Epithelial cell of prostate (primary cell): Measurements from ENCODE around the gene FMNL2.
"Not testable (repeated sequence)": the region's sequence is repeated elsewhere in the genome, so short reads cannot be mapped to it uniquely, and the experiment has no call there.

Experiments used
- DNase-seq: peaks from one replicate; pipeline ENCODE4 v3.0.0-alpha.2; 2011; ENCODE audit warnings: low read depth, low spot score
- H3K27ac ChIP-seq: fragments of 450-650 bp; 2 replicates; pipeline ENCODE4 v1.5.1; 2017; ENCODE audit warnings: mild to moderate bottlenecking

The FMNL2 gene

DNA sequence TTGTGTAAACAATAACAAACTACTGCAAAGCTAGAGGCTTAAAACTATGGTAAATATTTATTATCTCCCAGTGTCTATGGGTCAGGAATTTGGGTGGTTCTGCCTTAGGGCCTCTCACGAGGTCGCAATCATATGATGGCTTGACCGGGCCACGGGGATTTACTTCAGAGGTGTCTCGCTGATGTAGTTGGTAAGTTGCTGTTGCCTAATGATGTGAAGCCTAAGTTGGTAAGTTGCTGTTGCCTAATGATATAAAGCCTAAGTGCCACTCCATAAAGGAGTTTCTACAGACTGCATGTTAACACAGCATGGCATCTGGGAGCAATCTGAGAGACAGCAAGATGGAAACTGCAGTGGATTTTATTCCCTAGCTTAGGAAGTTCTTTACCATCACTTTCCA, 35.8 kb downstream of the FMNL2 start:
- no peak overlapping the region for H3K27ac ChIP-seq
- DNase-seq, result no peak

DNA sequence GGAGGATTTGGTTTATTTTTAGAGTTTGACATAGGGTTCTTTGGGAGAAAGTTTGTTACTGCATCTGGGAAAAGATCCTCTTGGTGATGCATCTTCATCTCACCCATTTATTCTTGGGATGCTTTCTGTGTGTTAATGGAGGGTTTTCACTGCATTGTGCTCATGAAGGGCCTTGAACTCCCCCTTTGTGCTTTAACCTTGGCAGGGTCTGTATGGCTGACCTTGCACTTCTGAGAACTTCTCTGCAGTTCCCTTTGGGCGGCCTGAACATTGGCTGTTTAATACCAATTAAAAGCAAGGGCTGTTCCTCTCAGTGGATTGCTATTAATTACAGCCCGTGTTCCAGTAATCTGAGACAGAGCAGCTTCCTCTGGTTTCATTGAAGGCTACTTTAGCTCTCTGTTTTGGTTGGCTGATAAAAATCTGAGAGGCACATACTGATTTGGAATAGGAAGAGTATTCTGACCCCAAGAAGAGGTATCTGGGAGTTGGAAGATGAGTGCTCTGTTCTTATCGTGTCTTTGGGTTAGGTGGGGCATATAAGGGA, 37.5 kb downstream of the FMNL2 start:
- H3K27ac ChIP-seq, result no peak overlapping the region
- DNase-seq, result no peak

DNA sequence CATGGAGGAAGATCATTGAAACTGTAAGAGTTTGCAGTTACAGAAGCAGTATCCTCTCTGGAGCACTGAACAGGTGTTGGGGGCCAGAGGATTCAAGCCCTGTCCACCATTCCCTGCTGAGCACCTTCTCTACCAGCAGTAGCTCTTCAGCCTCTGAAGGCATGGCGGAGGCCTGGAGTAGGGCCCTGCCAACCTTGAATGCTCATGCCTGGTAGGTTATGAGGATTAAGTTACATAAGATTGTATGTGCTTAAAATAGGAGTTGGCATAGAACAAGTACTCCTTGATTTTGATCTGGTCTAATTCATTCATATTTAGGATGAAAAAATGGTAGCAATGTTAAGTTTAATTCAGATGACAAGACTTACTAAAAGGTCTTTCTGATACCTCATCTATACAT, 40.2 kb downstream of the FMNL2 start:
- no peak for DNase-seq
- no peak overlapping the region for H3K27ac ChIP-seq

DNA sequence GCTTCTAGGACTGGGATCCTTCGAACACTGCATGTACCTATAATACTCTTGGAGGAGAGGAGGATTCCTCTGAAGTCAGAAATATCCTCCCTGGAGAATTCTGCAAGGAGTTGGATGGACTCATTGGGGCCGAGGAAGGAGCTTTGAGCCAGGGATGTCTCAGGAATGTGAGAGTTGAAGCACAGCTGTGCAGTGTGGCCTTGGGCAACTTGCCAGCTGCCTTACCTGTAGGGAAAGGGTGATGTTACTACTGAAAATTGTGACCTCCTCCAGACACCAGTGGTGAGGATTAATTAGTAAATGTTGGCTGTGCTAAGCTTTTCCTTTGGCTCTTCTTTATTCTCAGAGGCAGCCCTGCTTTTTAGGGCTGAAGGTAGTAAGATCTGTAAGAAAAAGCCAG, 41.4 kb downstream of the FMNL2 start:
- DNase-seq, result no peak
- no peak overlapping the region for H3K27ac ChIP-seq

DNA sequence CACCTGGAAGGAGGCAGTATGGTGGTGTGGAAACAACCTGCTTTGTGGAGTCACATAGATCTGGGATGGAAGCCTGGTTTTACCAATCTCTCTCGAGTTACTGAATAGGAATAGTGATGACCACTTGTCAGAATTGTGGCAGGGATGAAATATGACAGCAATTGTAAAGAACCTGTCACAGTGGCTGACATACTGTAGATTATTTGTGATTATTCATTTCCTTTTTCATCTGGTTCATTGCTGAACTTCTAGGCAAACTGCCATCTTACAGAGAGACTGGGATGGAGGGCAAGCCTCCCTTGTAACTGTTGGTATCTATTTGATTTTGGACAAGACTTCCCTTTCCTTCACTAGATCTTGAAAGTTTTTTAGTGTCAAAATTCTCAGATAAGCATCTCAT, 42.0 kb downstream of the FMNL2 start:
- DNase-seq, result no peak
- H3K27ac ChIP-seq, result no peak overlapping the region

DNA sequence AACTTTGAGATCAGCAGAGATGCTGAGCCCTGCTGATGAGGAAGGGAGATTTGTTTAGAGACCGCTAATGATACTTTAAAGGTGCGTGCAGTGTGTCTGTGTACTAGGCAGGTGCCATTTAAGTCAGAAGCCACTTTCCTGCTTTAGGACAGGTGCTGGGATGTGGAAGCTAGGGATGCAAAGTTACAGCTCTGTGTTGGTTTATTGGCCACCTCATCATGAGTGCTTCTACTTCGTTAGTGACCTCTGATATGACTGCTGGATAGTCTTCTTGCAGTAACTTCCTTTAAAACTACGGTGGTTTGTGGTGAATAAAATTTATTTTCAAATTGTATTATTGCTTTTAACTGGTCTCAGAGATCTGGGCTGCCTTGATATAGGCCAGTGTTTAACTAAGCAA, 44.1 kb downstream of the FMNL2 start:
- no peak overlapping the region for H3K27ac ChIP-seq
- no peak for DNase-seq

DNA sequence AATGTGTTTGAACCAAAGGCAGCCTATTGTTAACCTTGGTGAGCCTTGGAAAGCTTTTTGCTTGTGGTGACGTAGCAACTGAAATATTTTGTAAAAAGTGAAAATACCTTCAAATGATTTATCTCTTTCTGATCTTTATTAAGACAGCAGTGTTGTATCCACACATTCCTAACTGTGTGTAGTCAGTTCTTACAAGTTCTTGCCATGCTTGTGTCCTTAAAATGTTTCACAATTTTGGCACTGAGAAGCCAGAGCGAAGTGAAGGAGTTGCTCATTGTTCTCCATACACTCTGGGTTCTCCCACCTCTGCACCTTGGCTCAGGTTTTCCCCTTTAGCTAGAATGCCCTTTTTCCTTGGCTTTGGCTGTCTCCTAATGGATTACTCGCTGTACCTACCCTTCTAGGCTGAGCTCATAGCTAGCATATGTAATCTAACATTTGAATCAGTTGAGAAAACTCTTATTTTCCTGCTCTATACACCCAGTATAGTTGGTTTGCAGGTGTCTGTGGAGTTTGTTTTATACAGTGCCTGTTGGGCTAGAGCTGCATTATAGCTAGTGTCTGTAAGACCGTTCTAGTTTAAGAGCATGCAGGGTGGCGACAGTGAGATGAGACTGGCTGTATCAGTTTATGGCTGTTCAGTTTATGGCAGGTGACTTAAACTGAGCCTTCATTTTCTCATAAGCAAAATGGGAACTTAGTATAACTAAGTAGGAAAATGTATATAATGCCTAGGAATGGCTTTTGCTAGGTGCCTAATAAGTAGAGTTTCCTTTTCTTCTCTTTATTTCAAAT, 45.5 kb downstream of the FMNL2 start:
- DNase-seq, result no peak
- no peak overlapping the region for H3K27ac ChIP-seq

DNA sequence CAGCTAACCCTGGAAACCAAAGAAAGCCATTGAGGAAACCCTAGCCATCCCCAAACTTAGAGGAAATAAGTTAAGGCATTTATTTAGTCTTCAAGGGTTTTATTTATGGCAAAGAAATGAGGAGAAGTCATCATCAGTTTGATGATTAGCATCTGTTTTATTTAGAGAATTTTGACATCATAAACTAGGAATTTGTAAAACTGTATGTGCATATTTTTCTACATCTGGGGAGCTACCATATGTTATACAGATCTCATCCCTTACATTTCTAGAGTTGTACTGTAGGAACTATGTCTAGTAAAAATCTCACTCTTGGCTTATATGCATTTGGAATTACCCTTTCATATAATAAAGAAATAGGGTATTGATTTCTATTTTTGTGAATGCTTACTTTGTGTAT, 48.7 kb downstream of the FMNL2 start:
- no peak overlapping the region for H3K27ac ChIP-seq
- DNase-seq, result no peak

DNA sequence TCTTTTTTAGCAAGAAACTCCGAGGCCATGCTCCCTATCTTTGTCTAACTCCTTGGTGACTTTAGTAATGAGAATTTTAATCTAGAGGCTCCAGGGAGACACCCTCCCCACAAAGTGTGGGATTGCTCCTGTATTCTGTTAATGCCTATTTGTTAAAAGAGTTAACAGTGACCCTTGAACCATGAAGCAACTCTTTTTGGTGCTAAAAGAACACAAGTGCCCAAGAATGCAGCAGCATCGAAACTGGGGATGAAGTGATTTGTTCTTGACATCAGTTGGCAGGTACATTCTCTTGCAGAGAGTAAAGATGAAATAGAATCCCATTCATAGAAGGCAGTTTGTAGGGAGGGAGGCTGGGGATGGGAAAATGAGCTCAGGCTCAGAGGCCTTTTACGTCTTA, 50.0 kb downstream of the FMNL2 start:
- DNase-seq, result no peak
- H3K27ac ChIP-seq, result no peak overlapping the region

DNA sequence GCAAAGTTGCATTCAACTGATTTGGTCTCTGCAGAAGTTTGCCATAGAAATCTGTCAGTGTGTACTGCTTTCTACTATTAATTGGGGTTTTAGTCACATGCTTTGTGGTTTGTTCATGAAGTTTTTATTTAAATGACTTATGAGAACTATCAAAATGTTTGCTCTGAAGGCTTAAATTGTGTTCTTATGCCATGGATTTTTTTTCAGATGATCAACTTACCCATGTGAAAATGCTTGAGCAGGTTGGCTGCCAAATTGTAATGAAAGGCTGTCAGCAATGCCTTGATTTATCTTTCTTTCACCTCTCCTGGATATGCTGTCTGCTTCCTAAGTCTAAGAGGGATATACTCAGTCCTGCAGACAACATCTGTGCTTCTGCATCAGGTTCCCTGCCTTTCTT, 50.7 kb downstream of the FMNL2 start:
- H3K27ac ChIP-seq, result no peak overlapping the region
- DNase-seq, result no peak

DNA sequence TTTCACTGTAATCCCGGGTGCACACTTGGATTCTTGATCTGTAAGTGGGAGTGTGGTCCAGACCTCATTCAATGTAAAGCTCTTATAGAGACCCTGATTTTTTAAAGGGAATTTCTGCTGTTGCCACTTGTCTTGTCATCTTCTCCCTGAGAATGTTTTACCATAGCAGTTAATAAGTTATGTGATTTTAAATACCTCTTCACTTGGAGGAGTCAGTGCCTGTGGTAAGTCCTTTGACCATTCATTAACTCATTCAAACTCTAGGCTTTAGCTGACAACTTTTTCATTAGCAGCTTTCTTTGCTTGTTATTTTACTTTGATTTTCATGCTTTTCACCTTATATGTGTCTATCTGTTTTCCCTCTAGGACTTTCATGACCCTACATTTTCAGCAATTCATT, 51.3 kb downstream of the FMNL2 start:
- H3K27ac ChIP-seq, result no peak overlapping the region
- DNase-seq, result no peak

DNA sequence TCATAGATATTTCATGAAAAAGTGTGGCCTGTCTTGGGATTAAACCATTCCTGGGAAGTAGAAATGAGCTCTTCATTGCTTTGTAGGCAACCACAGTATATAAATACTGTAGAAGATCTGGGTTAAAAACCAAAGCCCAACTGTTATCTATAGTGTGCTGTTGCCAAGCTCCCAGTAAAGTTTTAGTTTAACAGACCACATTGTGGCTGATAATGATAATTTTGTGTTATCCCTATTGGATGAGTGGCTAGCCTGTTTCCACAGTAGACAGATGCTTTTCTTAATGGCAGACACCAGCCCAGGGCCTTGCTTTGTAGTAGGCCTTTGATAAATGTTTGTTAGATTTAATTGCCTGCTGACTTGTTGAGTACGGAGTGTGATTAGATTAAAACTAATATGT, 52.1 kb downstream of the FMNL2 start:
- no peak overlapping the region for H3K27ac ChIP-seq
- no peak for DNase-seq

DNA sequence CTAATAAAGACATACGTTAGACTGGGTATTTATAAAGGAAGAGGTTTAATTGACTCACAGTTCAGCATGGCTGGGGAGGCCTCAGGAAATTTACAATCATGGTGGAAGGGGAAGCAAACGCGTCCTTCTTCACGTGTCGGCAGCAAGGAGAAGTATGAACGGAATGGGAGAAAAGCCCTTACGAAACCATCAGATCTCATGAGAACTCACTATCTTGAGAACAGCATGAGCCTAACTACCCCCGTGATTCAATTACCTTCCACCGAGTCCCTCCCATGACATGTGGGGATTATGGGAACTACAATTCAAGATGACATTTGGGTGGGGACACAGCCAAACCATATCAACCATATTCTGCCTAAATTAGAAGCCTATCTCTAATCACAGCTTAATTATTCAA, 53.3 kb downstream of the FMNL2 start:
- DNase-seq, H3K27ac ChIP-seq: not testable (repeated sequence)

DNA sequence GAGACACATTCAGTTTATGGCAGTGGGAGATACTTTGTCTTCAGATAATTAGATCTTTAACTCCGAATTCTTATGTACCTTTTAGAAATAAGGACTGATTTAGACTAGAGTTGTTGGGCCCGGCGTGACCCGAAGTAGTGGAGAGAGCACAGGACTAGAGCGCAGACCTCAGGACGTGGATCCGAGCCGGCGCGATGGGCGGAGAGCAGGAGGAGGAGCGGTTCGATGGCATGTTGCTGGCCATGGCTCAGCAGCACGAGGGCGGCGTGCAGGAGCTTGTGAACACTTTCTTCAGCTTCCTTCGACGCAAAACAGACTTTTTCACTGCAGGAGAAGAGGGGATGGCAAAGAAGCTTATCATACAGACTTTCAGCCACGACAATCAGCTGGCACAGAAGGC, 54.5 kb downstream of the FMNL2 start:
- DNase-seq, result no peak
- no peak overlapping the region for H3K27ac ChIP-seq

DNA sequence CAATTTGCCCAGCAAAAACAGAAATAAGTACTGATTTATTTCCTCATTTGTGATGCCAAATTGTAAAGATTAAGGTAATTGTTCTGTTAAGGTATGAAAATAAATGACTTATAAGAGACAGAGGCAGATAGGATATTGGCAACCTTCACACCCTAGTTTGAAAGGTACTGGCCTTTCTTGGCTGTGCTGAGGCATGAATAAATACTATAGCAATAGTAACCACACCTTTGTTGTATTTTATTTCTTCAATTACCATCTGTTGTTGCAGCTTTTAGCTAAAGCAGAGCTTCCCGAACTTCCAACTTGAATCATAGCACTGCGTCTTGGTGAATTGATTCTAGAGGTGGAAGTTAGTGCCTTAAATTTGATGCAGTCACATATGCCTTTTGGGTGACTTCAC, 55.9 kb downstream of the FMNL2 start:
- H3K27ac ChIP-seq, result no peak overlapping the region
- DNase-seq, result no peak

DNA sequence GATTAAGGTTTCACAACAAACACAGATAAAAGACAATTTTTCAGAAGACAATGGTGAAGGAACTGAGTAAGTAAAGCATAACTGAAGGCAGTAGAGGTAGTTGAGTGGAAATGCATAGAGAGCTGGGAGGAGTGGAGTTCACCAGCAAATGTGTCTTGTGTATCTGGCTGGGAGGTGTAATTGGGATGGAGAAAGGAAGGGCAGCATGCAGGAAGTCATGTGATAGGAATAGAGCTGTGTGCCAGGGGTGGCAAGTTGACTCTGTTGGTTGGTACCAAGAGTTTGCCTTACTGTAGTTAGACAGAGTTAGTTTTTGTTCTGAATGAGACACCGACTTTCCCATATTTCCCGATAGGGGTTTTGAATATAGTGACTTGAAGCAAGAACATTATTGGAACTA, 56.3 kb downstream of the FMNL2 start:
- H3K27ac ChIP-seq, result no peak overlapping the region
- no peak for DNase-seq

DNA sequence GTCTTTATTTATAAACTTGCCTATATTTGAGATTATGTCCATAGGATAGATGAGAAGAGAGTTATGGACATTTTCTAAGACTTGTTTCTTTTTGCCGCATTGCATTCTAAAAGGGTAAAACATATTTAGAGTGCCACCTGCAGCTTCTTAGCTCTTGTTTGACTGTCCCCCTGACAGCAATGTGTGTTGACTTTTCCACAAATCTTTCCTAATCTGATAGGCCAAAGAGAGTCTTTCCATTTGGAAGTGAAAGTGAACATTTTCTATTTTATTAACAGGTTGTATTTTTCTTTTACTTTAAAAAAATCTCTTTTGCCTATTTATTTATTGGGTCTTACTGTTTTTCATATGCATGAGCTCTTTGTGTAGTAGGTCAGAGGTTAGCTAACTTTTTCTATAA, 58.4 kb downstream of the FMNL2 start:
- H3K27ac ChIP-seq, result no peak overlapping the region

DNA sequence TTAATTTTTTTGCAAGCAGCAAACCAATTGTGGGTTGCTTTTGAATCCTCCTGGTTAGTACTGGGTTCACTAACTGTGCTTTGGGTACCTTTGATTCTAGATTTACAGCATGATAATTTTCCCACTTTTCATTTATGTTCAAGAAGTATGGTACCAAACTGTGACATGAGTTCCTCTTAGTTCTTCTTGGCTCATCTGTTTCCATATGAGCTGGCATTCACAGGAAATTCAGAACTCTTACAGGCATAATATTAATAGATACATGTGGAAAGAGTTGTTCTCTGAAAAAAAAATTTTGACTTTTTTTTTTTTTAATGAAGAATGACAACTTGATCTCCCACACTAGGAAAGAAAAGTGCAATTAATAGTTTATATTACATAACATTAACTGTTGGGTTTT, 59.4 kb downstream of the FMNL2 start:
- DNase-seq, result no peak
- no peak overlapping the region for H3K27ac ChIP-seq

More for the DNA sequence above, 58.4 kb downstream of the FMNL2 start:
- DNase-seq, result no peak

DNA sequence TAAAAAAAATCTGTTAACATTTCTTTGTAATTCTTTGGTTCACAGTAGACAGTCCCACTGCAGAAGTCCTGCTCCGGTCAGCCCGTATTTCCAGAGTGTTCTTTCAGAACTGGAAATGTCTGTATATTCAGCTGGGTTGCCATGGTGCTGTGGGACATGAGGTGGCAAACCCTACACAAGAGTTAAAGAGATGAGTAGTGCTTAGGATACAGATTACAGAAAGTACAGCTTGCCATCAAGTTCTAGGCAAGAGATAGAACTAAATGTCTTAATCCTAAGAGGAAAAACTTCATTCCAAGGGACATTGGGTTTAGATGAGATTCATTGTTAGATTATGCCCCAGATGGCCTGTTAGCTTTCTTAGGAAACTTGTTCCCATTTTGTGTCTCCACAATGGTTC, 60.1 kb downstream of the FMNL2 start:
- DNase-seq, result no peak
- no peak overlapping the region for H3K27ac ChIP-seq

DNA sequence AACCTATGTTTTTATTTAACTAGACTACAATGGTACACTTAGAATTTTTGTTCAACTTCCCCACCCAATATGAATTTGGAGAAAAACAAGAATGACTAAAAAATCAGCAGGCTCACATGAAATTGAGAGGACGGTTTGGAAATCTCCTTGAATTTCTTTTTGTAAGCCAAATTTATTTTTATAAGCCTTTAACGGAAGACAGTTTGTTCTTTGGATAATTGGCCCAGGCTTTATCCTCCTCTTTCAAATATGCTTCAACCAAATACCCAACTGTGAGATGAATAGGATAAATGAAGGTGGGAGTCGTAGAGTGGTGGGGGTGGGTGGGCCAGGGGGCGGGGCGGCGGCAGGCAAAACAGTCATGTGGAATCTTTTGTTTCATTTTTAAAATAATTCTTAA, 60.6 kb downstream of the FMNL2 start:
- DNase-seq, result no peak
- H3K27ac ChIP-seq, result no peak overlapping the region

DNA sequence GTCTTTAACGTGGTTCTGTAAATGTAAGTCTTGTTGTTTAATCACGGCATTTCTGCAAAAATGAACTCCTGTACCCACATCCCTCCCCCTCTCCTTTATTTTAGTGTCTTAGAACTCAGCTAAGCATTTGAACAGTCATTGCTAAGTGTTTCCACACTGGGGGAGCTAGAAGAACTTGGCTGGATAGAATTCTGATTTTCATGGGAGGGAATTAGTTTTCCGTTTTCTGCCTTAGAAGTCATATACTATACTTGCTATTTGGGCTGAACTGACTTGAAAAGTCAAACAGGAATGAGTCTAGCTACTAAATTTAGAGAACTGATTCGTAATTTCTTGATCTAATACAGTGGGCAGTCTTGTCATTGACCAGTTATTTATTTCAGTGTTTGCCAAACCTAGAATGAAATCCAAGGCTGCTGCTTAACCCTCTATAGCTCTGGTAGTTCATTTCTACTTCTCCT, 61.1 kb downstream of the FMNL2 start:
- H3K27ac ChIP-seq, result no peak overlapping the region
- DNase-seq, result no peak

DNA sequence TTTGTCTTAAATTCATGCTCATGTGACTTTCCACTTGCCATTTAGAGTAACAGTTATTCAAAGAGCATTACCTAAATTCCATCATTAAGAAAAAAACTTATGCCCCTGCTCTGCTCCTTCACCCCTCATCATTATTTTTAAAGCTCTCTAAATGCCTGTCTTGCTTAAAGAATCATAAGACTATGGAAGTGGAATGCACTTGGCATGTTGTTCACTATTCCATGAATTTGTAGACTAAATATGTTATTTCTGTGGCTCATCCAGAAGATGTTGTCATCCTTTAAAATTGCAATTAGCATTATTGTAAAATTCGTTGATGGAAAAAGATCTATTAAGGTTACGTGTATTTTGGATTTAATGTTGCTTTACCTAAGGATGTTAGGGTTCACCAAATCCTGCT, 61.8 kb downstream of the FMNL2 start:
- no peak for DNase-seq
- H3K27ac ChIP-seq, result no peak overlapping the region
